GM23338 (cell line): ENCODE data around the gene MRPS6. TPM values are rescaled to one million over a fixed set of nuclear protein-coding genes. Genes with fewer than 3 reads are reported as not detected.

Experiments used
- ATAC-seq: fragments of 200-7000 bp; cut with Tn5 transposase; 3 replicates; pipeline ENCODE4 v1.9.1; 2020
- DNase-seq: peaks from one replicate; pipeline ENCODE4 v3.0.0-alpha.2; 2015; ENCODE audit warnings: low spot score
- H2AFZ ChIP-seq: fragments of 200-600 bp; sonication (generic); 2 replicates; pipeline ENCODE4 v1.8.0; 2016; ENCODE audit warnings: antibody characterized with exemption, mild to moderate bottlenecking, moderate library complexity
- H3F3A ChIP-seq: fragments of 200-600 bp; sonication (generic); replicated peaks from 2 replicates; pipeline ENCODE4 v1.8.0; 2017; ENCODE audit warnings: antibody characterized with exemption, mixed run types, low read depth
- H3K27ac ChIP-seq: fragments of 200-600 bp; sonication (generic); 2 replicates; pipeline ENCODE4 v1.6.1; 2016; ENCODE audit warnings: low read depth
- H3K27me3 ChIP-seq: fragments of 200-600 bp; sonication (generic); 2 replicates; pipeline ENCODE4 v1.8.0; 2016; ENCODE audit warnings: mild to moderate bottlenecking, mixed run types, moderate library complexity; ENCODE audit not compliant: insufficient read depth
- H3K36me3 ChIP-seq: fragments of 200-600 bp; sonication (generic); 2 replicates; pipeline ENCODE4 v1.8.0; 2016; ENCODE audit warnings: mild to moderate bottlenecking; ENCODE audit not compliant: insufficient read depth
- H3K4me1 ChIP-seq: fragments of 200-600 bp; sonication (generic); 2 replicates; pipeline ENCODE4 v1.8.0; 2016; ENCODE audit warnings: mild to moderate bottlenecking, moderate library complexity; ENCODE audit not compliant: insufficient read depth
- H3K4me2 ChIP-seq: fragments of 200-600 bp; sonication (generic); 2 replicates; pipeline ENCODE4 v1.7.1; 2017; ENCODE audit warnings: mixed run types
- H3K4me3 ChIP-seq: fragments of 200-600 bp; sonication (generic); 2 replicates; pipeline ENCODE4 v1.6.1; 2016; ENCODE audit warnings: mixed run types
- H3K79me2 ChIP-seq: fragments of 200-600 bp; sonication (generic); replicated peaks from 2 replicates; pipeline ENCODE4 v1.8.0; 2017; ENCODE audit warnings: mild to moderate bottlenecking; ENCODE audit not compliant: insufficient read depth
- H3K9me2 ChIP-seq: fragments of 200-600 bp; sonication (generic); 2 replicates; pipeline ENCODE4 v1.8.0; 2017; ENCODE audit not compliant: insufficient read depth
- H4K20me1 ChIP-seq: fragments of 200-600 bp; sonication (generic); replicated peaks from 2 replicates; pipeline ENCODE4 v1.8.0; 2017; ENCODE audit warnings: mild to moderate bottlenecking; ENCODE audit not compliant: insufficient read depth
- H3K27ac Mint-ChIP-seq: 2 replicates; pipeline ENCODE4 v1.8.0; 2020; ENCODE audit warnings: inconsistent platforms, mild to moderate bottlenecking, moderate library complexity, mixed read lengths
- H3K27me3 Mint-ChIP-seq: 3 replicates; pipeline ENCODE4 v1.8.0; 2022; ENCODE audit warnings: low read depth, mild to moderate bottlenecking, moderate library complexity, mixed read lengths, inconsistent platforms; ENCODE audit not compliant: insufficient read depth, poor library complexity
- H3K36me3 Mint-ChIP-seq: 3 replicates; pipeline ENCODE4 v1.8.0; 2021; ENCODE audit warnings: low read depth, mild to moderate bottlenecking, inconsistent platforms, moderate library complexity, mixed read lengths
- H3K4me1 Mint-ChIP-seq: 3 replicates; pipeline ENCODE4 v1.8.0; 2020; ENCODE audit warnings: mild to moderate bottlenecking, inconsistent platforms, mixed read lengths
- H3K4me3 Mint-ChIP-seq: 3 replicates; pipeline ENCODE4 v1.8.0; 2021; ENCODE audit warnings: moderate library complexity, mild to moderate bottlenecking, inconsistent platforms, mixed read lengths
- H3K9me3 Mint-ChIP-seq: 3 replicates; pipeline ENCODE4 v1.8.0; 2020; ENCODE audit warnings: moderate library complexity, mild to moderate bottlenecking, inconsistent platforms, mixed read lengths
- CREB1 ChIP-seq: fragments of 250-450 bp; sonication (Bioruptor Pico); IDR thresholded peaks from 2 replicates; pipeline ENCODE4 v1.5.0; 2020; ENCODE audit warnings: low read depth, mild to moderate bottlenecking, moderate library complexity
- ETS1 ChIP-seq: IDR thresholded peaks from 2 replicates; pipeline ENCODE4 v1.6.1; 2016; ENCODE audit warnings: antibody characterized with exemption
- EZH2phosphoT487 ChIP-seq: fragments of 200-600 bp; sonication (generic); IDR thresholded peaks from one replicate; pipeline ENCODE4 v1.8.1; 2018; ENCODE audit warnings: antibody characterized with exemption; ENCODE audit not compliant: unreplicated experiment
- JUNB ChIP-seq: IDR thresholded peaks from one replicate; pipeline ENCODE4 v1.6.1; 2016; ENCODE audit warnings: antibody characterized with exemption; ENCODE audit not compliant: unreplicated experiment
- NANOG ChIP-seq: IDR thresholded peaks from 2 replicates; pipeline ENCODE4 v1.6.1; 2016; ENCODE audit warnings: antibody characterized with exemption, borderline replicate concordance
- REST ChIP-seq: IDR thresholded peaks from one replicate; pipeline ENCODE4 v1.6.1; 2018; ENCODE audit warnings: antibody characterized with exemption; ENCODE audit not compliant: unreplicated experiment
- STAT1 ChIP-seq: IDR thresholded peaks from one replicate; pipeline ENCODE4 v1.6.1; 2016; ENCODE audit warnings: antibody characterized with exemption; ENCODE audit not compliant: unreplicated experiment
- ZNF331 ChIP-seq: fragments of 250-450 bp; sonication (Bioruptor Pico); IDR thresholded peaks from 2 replicates; pipeline ENCODE4 v1.5.0; 2020; ENCODE audit warnings: low read depth, mild to moderate bottlenecking, moderate library complexity
- ZNF462 ChIP-seq: fragments of 250-450 bp; sonication (Bioruptor Pico); IDR thresholded peaks from 2 replicates; pipeline ENCODE4 v1.5.0; 2020; ENCODE audit warnings: mild to moderate bottlenecking, moderate library complexity
- polyA plus RNA-seq: library from polyadenylated mRNA; unstranded; fragments of >200 nt; fragmentation: Nextera tagmentation; extraction: Ambion mirVana; gene quantifications from 2 replicates; pipeline ENCODE4 v1.2.1, GENCODE V29; 2016
- total RNA-seq: library from RNA; depleted of rRNA; stranded (reverse); fragments of >200 nt; shearing (Covaris generic); gene quantifications from 2 replicates; pipeline ENCODE4 v1.2.3, GENCODE V29; 2014
- TF ChIP-seq, protein P1 (sequence below), 2 experiments: fragments of 200-600 bp in 1 of 2; sonication (generic) in 1 of 2; conservative IDR thresholded peaks; 2 replicates each; pipeline versions ENCODE4 v1.5.1 to v1.6.1; 2016 to 2017; ENCODE audit warnings: antibody characterized with exemption in 2 of 2, low read depth in 2 of 2, mild to moderate bottlenecking in 2 of 2, moderate library complexity in 1 of 2

The MRPS6 gene
- total and polyA plus RNA-seq, 2 experiments from 2014 or later, result 80.5 to 242 TPM

DNA sequence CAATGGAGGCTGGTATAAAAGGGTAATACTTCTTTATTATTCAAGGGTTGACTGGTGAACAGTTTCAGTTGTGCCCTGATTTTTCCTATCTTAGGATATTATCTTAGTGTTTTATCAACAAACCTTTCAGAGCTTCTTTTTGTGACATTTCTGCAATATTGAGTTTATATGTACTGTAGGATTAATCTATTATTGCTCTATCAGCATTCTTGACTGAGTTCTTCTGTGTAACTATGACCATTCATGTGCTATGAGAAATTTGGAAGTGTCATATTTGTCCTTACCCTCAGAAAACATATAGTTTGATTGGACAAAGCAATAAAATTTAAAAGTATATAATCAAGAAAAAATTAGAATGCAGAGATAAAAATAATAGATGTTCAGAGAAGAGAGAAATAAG, 25.5 kb upstream of the MRPS6 start (continued):
- TF ChIP-seq CREB1, result no peak
- no peak for TF ChIP-seq ETS1
- TF ChIP-seq REST, result no peak
- no peak for TF ChIP-seq JUNB
- no peak for TF ChIP-seq STAT1

- Histone ChIP-seq H3K27me3 (no peaks in the 10 kb centered on the region), H3K4me3 (no peak overlapping the region), H3K36me3 (no peaks in the 10 kb centered on the region), H3K79me2 (no peaks in the 10 kb centered on the region), H3K4me1 (no peaks in the 10 kb centered on the region), H3K27ac (no peak overlapping the region), H3K9me2 (no peaks in the 10 kb centered on the region), H2AFZ (peak overlapping the region; percentile 40), H4K20me1 (no peaks in the 10 kb centered on the region), H3F3A (no peaks in the 10 kb centered on the region), H3K4me2 (no peak overlapping the region)
- Mint-ChIP-seq H3K27me3 (no peaks in the 10 kb centered on the region), H3K4me3 (no peak overlapping the region), H3K27ac (no peak overlapping the region), H3K9me3 (no peaks in the 10 kb centered on the region; the same call in 2 of the 3 replicates), H3K36me3 (no peaks in the 10 kb centered on the region), H3K4me1 (no peaks in the 10 kb centered on the region)
- DNase-seq, result no peak
- ATAC-seq, result no peak
- TF ChIP-seq ZNF331 (no peak), STAT1 (no peak), EZH2phosphoT487 (no peak), NANOG (no peak), ZNF462 (CRISPR knock-in tag) (no peak)
- TF ChIP-seq, protein P1, sequence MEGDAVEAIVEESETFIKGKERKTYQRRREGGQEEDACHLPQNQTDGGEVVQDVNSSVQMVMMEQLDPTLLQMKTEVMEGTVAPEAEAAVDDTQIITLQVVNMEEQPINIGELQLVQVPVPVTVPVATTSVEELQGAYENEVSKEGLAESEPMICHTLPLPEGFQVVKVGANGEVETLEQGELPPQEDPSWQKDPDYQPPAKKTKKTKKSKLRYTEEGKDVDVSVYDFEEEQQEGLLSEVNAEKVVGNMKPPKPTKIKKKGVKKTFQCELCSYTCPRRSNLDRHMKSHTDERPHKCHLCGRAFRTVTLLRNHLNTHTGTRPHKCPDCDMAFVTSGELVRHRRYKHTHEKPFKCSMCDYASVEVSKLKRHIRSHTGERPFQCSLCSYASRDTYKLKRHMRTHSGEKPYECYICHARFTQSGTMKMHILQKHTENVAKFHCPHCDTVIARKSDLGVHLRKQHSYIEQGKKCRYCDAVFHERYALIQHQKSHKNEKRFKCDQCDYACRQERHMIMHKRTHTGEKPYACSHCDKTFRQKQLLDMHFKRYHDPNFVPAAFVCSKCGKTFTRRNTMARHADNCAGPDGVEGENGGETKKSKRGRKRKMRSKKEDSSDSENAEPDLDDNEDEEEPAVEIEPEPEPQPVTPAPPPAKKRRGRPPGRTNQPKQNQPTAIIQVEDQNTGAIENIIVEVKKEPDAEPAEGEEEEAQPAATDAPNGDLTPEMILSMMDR (conservative IDR thresholded peaks at IDR 0.05; ENCODE audit: low read depth in 2 of 2), result no peak
Measured at GRCh38 chr21:34052171-34052570, 21.2 kb upstream of the MRPS6 start.
